HepG2 (cell line): ENCODE measurements around the gene ZNF513. TPM values are rescaled to one million over a fixed set of nuclear protein-coding genes. Genes with fewer than 3 reads are reported as not detected.

Source experiments
- CBFB ChIP-seq: sonication (generic); formaldehyde crosslinking; IDR thresholded peaks from 2 replicates; pipeline ENCODE4 v1.4.0; 2020; ENCODE audit warnings: missing genetic modification reagents
- HNRNPK ChIP-seq: fragments of 200-400 bp; formaldehyde crosslinking; IDR thresholded peaks from 2 replicates; pipeline ENCODE4 v1.6.1; 2018; ENCODE audit warnings: low read length, low read depth, moderate library complexity, mild to moderate bottlenecking; ENCODE audit not compliant: poor library complexity, severe bottlenecking
- MAFG ChIP-seq: sonication (generic); formaldehyde crosslinking; IDR thresholded peaks from 2 replicates; pipeline ENCODE4 v1.5.1; 2020; ENCODE audit warnings: mild to moderate bottlenecking, missing genetic modification reagents
- MEF2D ChIP-seq: sonication (generic); formaldehyde crosslinking; IDR thresholded peaks from 2 replicates; pipeline ENCODE4 v1.5.1; 2020; ENCODE audit warnings: mild to moderate bottlenecking, missing genetic modification reagents
- XBP1 ChIP-seq: sonication (generic); formaldehyde crosslinking; IDR thresholded peaks from 2 replicates; pipeline ENCODE4 v1.5.0; 2020; ENCODE audit warnings: missing genetic modification reagents
- YY1 ChIP-seq: IDR thresholded peaks from 2 replicates; pipeline ENCODE4 v1.6.1; 2011; ENCODE audit warnings: low read length, low read depth, moderate library complexity, mild to moderate bottlenecking; ENCODE audit not compliant: insufficient read depth, insufficient replicate concordance
- ZNF20 ChIP-seq: sonication (generic); formaldehyde crosslinking; IDR thresholded peaks from 2 replicates; pipeline ENCODE4 v1.4.0; 2020; ENCODE audit warnings: mild to moderate bottlenecking, moderate library complexity, missing genetic modification reagents
- ZNF382 ChIP-seq: sonication (generic); formaldehyde crosslinking; IDR thresholded peaks from 2 replicates; pipeline ENCODE4 v1.5.0; 2020; ENCODE audit warnings: missing genetic modification reagents, mild to moderate bottlenecking, borderline replicate concordance
- ZSCAN21 ChIP-seq: sonication (generic); formaldehyde crosslinking; IDR thresholded peaks from 2 replicates; pipeline ENCODE4 v1.8.0; 2022; ENCODE audit warnings: mild to moderate bottlenecking, missing genetic modification reagents, moderate library complexity, borderline replicate concordance
- polyA plus RNA-seq, 8 experiments: library from polyadenylated mRNA; depleted of rRNA in 3 of 8; stranded (reverse) in 7 of 8; unstranded in 1 of 8; fragments of >200 nt; fragmentation: Illumina TruSeq in 4 of 8; extraction: Trizol in 4 of 8; gene quantifications; 2 replicates each; pipeline versions ENCODE4 v1.2.1 to v1.2.3, GENCODE V29; 2011 to 2016; ENCODE audit warnings: low read depth in 4 of 8, missing spikeins in 1 of 8, mixed read lengths in 1 of 8; ENCODE audit not compliant: insufficient read depth in 1 of 8
- total RNA-seq, 5 experiments: library from RNA; depleted of rRNA; stranded (reverse); fragments of >200 nt; fragmentation: Illumina TruSeq; extraction: Trizol; gene quantifications; 2 replicates each; pipeline ENCODE4 v1.2.3, GENCODE V29; 2016; ENCODE audit warnings: low read depth in 1 of 5
- TF ChIP-seq, protein P1 (sequence below): sonication (generic); formaldehyde crosslinking; IDR thresholded peaks from 2 replicates; pipeline ENCODE4 v1.9.0; 2022; ENCODE audit warnings: low read depth, missing genetic modification reagents
- TF ChIP-seq, protein P2 (sequence below): sonication (generic); formaldehyde crosslinking; conservative IDR thresholded peaks from 2 replicates; pipeline ENCODE4 v1.4.0; 2020; ENCODE audit warnings: missing genetic modification reagents
- TF ChIP-seq, protein P3 (sequence below): IDR thresholded peaks from 2 replicates; pipeline ENCODE4 v1.6.1; 2016; ENCODE audit warnings: control low read depth
- TF ChIP-seq, protein P4 (sequence below), 2 experiments: fragments of 450-650 bp in 1 of 2; sonication (generic) in 1 of 2; formaldehyde crosslinking in 1 of 2; IDR thresholded peaks; 2 replicates each; pipeline versions ENCODE4 v1.6.1 to v1.8.0; 2016 to 2022; ENCODE audit warnings: antibody characterized with exemption in 1 of 2, mild to moderate bottlenecking in 1 of 2, missing genetic modification reagents in 1 of 2

ZNF513 gene
- total and polyA plus RNA-seq, 2 of the 13 experiments (the other 11 are each of a cell fraction or from before 2014, with no cell fraction given): 4.9 to 6.3 TPM

DNA sequence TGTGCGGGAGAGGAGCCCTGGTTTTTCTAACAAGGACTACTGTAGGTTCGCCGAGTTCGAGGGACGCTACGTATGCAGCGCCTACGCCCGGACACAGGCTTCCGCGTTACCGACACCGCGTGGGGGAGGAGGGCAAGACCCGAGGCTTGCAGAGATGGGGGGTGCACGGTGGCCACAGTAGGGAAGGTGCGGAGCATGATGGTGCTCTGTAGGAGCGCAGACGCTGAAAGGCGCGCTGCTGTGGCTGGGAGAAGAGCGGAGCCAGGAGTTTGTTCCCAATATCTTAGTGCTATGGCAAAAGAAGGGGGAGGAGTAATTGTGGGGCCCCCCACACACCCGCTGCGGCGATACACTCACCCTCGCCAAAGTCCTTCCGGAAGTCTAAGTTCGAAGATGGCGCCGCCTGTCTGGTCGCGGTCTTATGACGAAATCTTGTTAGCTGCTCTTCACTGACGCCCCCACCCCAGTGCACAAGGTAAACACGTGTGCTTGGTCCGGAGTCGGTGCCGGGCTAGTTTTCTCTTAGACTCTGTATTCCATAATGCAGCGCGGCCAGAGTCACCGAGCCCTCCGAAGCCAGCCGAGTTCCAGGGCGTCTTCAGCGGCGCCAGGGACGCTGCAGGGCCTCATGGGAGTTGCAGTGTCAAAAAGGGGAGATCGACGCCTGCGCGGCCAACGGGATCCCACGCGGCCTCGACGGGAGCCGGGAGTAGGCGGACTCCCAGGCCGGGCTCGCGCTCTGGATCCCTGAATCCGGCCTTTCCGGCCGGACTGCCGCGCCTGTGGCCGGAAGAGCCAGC, 24.0 kb downstream of the ZNF513 start, which contains the start of gene GTF3C2 (continued):
- TF ChIP-seq MAFG (CRISPR knock-in tag) (no peak), XBP1 (CRISPR knock-in tag) (no peak), ZNF382 (CRISPR knock-in tag) (no peak), CBFB (CRISPR knock-in tag) (peak; percentile 74), HNRNPK (no peak), ZSCAN21 (CRISPR knock-in tag) (peak; percentile 89), ZNF20 (no peak), MEF2D (CRISPR knock-in tag) (peak; percentile 54; the same call in 1 of the 2 replicates), YY1 (peak; percentile 96)
- TF ChIP-seq, protein P1, sequence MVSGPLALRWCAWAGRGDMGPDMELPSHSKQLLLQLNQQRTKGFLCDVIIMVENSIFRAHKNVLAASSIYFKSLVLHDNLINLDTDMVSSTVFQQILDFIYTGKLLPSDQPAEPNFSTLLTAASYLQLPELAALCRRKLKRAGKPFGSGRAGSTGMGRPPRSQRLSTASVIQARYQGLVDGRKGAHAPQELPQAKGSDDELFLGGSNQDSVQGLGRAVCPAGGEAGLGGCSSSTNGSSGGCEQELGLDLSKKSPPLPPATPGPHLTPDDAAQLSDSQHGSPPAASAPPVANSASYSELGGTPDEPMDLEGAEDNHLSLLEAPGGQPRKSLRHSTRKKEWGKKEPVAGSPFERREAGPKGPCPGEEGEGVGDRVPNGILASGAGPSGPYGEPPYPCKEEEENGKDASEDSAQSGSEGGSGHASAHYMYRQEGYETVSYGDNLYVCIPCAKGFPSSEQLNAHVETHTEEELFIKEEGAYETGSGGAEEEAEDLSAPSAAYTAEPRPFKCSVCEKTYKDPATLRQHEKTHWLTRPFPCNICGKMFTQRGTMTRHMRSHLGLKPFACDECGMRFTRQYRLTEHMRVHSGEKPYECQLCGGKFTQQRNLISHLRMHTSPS (CRISPR knock-in tag): 0 out of 2 replicates have a peak, but pooled peaks have one; percentile 18
- TF ChIP-seq, protein P2, sequence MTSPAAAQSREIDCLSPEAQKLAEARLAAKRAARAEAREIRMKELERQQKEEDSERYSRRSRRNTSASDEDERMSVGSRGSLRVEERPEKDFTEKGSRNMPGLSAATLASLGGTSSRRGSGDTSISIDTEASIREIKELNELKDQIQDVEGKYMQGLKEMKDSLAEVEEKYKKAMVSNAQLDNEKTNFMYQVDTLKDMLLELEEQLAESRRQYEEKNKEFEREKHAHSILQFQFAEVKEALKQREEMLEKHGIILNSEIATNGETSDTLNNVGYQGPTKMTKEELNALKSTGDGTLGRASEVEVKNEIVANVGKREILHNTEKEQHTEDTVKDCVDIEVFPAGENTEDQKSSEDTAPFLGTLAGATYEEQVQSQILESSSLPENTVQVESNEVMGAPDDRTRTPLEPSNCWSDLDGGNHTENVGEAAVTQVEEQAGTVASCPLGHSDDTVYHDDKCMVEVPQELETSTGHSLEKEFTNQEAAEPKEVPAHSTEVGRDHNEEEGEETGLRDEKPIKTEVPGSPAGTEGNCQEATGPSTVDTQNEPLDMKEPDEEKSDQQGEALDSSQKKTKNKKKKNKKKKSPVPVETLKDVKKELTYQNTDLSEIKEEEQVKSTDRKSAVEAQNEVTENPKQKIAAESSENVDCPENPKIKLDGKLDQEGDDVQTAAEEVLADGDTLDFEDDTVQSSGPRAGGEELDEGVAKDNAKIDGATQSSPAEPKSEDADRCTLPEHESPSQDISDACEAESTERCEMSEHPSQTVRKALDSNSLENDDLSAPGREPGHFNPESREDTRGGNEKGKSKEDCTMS (CRISPR knock-in tag): 0 out of 2 replicates have a peak, but pooled peaks have one; percentile 39
- TF ChIP-seq, protein P3, sequence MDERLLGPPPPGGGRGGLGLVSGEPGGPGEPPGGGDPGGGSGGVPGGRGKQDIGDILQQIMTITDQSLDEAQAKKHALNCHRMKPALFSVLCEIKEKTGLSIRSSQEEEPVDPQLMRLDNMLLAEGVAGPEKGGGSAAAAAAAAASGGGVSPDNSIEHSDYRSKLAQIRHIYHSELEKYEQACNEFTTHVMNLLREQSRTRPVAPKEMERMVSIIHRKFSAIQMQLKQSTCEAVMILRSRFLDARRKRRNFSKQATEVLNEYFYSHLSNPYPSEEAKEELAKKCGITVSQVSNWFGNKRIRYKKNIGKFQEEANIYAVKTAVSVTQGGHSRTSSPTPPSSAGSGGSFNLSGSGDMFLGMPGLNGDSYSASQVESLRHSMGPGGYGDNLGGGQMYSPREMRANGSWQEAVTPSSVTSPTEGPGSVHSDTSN (CRISPR knock-in tag): no peak
- TF ChIP-seq, protein P4, sequence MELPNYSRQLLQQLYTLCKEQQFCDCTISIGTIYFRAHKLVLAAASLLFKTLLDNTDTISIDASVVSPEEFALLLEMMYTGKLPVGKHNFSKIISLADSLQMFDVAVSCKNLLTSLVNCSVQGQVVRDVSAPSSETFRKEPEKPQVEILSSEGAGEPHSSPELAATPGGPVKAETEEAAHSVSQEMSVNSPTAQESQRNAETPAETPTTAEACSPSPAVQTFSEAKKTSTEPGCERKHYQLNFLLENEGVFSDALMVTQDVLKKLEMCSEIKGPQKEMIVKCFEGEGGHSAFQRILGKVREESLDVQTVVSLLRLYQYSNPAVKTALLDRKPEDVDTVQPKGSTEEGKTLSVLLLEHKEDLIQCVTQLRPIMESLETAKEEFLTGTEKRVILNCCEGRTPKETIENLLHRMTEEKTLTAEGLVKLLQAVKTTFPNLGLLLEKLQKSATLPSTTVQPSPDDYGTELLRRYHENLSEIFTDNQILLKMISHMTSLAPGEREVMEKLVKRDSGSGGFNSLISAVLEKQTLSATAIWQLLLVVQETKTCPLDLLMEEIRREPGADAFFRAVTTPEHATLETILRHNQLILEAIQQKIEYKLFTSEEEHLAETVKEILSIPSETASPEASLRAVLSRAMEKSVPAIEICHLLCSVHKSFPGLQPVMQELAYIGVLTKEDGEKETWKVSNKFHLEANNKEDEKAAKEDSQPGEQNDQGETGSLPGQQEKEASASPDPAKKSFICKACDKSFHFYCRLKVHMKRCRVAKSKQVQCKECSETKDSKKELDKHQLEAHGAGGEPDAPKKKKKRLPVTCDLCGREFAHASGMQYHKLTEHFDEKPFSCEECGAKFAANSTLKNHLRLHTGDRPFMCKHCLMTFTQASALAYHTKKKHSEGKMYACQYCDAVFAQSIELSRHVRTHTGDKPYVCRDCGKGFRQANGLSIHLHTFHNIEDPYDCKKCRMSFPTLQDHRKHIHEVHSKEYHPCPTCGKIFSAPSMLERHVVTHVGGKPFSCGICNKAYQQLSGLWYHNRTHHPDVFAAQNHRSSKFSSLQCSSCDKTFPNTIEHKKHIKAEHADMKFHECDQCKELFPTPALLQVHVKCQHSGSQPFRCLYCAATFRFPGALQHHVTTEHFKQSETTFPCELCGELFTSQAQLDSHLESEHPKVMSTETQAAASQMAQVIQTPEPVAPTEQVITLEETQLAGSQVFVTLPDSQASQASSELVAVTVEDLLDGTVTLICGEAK (IDR thresholded peaks at IDR 0.05): no peak
- TF ChIP-seq, protein P4 (CRISPR knock-in tag; IDR thresholded peaks at IDR 0.05): peak; percentile 70
